NOMO-1 treated with dmso at 0.1 percent for 144 hours (cell line): Measurements from ENCODE around the gene ITPA.
"Not testable (repeated sequence)": the region's sequence is repeated elsewhere in the genome, so short reads cannot be mapped to it uniquely, and the experiment has no call there.

Source experiments
- DNase-seq: peaks from one replicate; lab custom pipeline; 2025; ENCODE audit not compliant: unreplicated experiment; lab: John Stamatoyannopoulos, UW

The ITPA gene

GRCh38 chr20:3172933-3173609, 36.2 kb upstream of the ITPA start, which contains the start of gene LZTS3:
Gene LZTS3, minus strand, starts transcription at chr20:3173549. Its CDS starts 6,386 bp downstream, at chr20:3167163.
- DNase-seq = no peak

GRCh38 chr20:3173610-3174441, 35.5 kb upstream of the ITPA start:
- DNase-seq = peak; percentile 67

- no peak for DNase-seq
Observed at GRCh38 chr20:3174442-3175261, 34.6 kb upstream of the ITPA start.

GRCh38 chr20:3175270-3175669, 34.0 kb upstream of the ITPA start:
- no peak for DNase-seq

- no peak for DNase-seq
Observed at GRCh38 chr20:3177746-3178485, 31.4 kb upstream of the ITPA start.

- DNase-seq = no peak
Observed at GRCh38 chr20:3180319-3180718, 29.0 kb upstream of the ITPA start.

- no peak for DNase-seq
Observed at GRCh38 chr20:3181270-3181669, 28.0 kb upstream of the ITPA start.

GRCh38 chr20:3182429-3182828, 26.9 kb upstream of the ITPA start:
- DNase-seq = not testable (repeated sequence)

- no peak for DNase-seq
Observed at GRCh38 chr20:3183896-3184612, 25.2 kb upstream of the ITPA start.

- DNase-seq = not testable (repeated sequence)
Observed at GRCh38 chr20:3187861-3188260, 21.4 kb upstream of the ITPA start.

GRCh38 chr20:3188823-3189413, 20.4 kb upstream of the ITPA start:
- DNase-seq = no peak

GRCh38 chr20:3189561-3190131, 19.7 kb upstream of the ITPA start:
- no peak for DNase-seq

GRCh38 chr20:3190681-3191111, 18.6 kb upstream of the ITPA start:
- no peak for DNase-seq

GRCh38 chr20:3192226-3193015, 16.9 kb upstream of the ITPA start:
- no peak for DNase-seq

GRCh38 chr20:3193806-3194616, 15.3 kb upstream of the ITPA start:
- no peak for DNase-seq

GRCh38 chr20:3194617-3195280, 14.5 kb upstream of the ITPA start:
- no peak for DNase-seq

GRCh38 chr20:3195590-3196237, 13.6 kb upstream of the ITPA start:
- DNase-seq = no peak
